Measurements from ENCODE around the gene ZNF281. TPM values are rescaled to one million over a fixed set of nuclear protein-coding genes. Genes with fewer than 3 reads are reported as not detected.
A peak's percentile ranks its signal among the peaks of the same experiment; 100 is the strongest.
"Not testable (repeated sequence)": the region's sequence is repeated elsewhere in the genome, so short reads cannot be mapped to it uniquely, and the experiment has no call there.

ZNF281 gene
- total and polyA plus RNA-seq, 9 donors: 8.8 to 16.7 (median 12.6) TPM

GRCh38 chr1:200443860-200444259, 34.0 kb upstream of the ZNF281 start:
- no peaks in the 10 kb centered on the region for H3K4me1 ChIP-seq (ENCODE audit: control insufficient read depth, insufficient read depth, low read length)
- no peaks in the 10 kb centered on the region for H3K36me3 ChIP-seq (ENCODE audit: control insufficient read depth, insufficient read depth, low read length)
- H3K27ac ChIP-seq (ENCODE audit: low read length): no peak overlapping the region
- H3K9me3 ChIP-seq (replicated peaks; ENCODE audit: control insufficient read depth, low read depth, low read length): no peaks in the 10 kb centered on the region
- no peaks in the 10 kb centered on the region for H3K27me3 ChIP-seq (ENCODE audit: control insufficient read depth, insufficient read depth, low read length)
- H3K4me3 ChIP-seq (ENCODE audit: low read length): no peak overlapping the region
- WGBS (ENCODE audit: insufficient coverage): no CpG with 5 or more reads among the region's 2 CpGs
- no peak for DNase-seq

GRCh38 chr1:200442537-200443156, 32.8 kb upstream of the ZNF281 start:
- no peaks in the 10 kb centered on the region for H3K27me3 ChIP-seq (ENCODE audit: control insufficient read depth, insufficient read depth, low read length)
- no peak overlapping the region for H3K4me3 ChIP-seq (ENCODE audit: low read length)
- H3K36me3 ChIP-seq (ENCODE audit: control insufficient read depth, insufficient read depth, low read length): no peaks in the 10 kb centered on the region
- no peak overlapping the region for H3K27ac ChIP-seq (ENCODE audit: low read length)
- DNase-seq: no peak
- no peaks in the 10 kb centered on the region for H3K4me1 ChIP-seq (ENCODE audit: control insufficient read depth, insufficient read depth, low read length)
- no CpG with 5 or more reads among the region's 3 CpGs for WGBS (ENCODE audit: insufficient coverage)
- H3K9me3 ChIP-seq (replicated peaks; ENCODE audit: control insufficient read depth, low read depth, low read length): no peaks in the 10 kb centered on the region

GRCh38 chr1:200442023-200442422, 32.2 kb upstream of the ZNF281 start:
- Histone ChIP-seq H3K36me3 (ENCODE audit: control insufficient read depth, insufficient read depth, low read length) (no peaks in the 10 kb centered on the region), H3K4me3 (ENCODE audit: low read length) (no peak overlapping the region), H3K9me3 (replicated peaks; ENCODE audit: control insufficient read depth, low read depth, low read length) (no peaks in the 10 kb centered on the region), H3K4me1 (ENCODE audit: control insufficient read depth, insufficient read depth, low read length) (no peaks in the 10 kb centered on the region), H3K27ac (ENCODE audit: low read length) (no peak overlapping the region), H3K27me3 (ENCODE audit: control insufficient read depth, insufficient read depth, low read length) (no peaks in the 10 kb centered on the region)
- 100% methylated on average over 1 of the region's 2 CpGs for WGBS (ENCODE audit: insufficient coverage)
- DNase-seq: no peak

GRCh38 chr1:200438911-200439310, 29.1 kb upstream of the ZNF281 start:
- Histone ChIP-seq H3K36me3 (ENCODE audit: control insufficient read depth, insufficient read depth, low read length) (no peaks in the 10 kb centered on the region), H3K27me3 (ENCODE audit: control insufficient read depth, insufficient read depth, low read length) (no peaks in the 10 kb centered on the region), H3K4me3 (ENCODE audit: low read length) (no peak overlapping the region), H3K4me1 (ENCODE audit: control insufficient read depth, insufficient read depth, low read length) (no peaks in the 10 kb centered on the region), H3K9me3 (replicated peaks; ENCODE audit: control insufficient read depth, low read depth, low read length) (no peaks in the 10 kb centered on the region), H3K27ac (ENCODE audit: low read length) (no peak overlapping the region)
- DNase-seq: no peak
- WGBS (ENCODE audit: insufficient coverage): 57% methylated on average over 1 of the region's 1 CpG

- 96% methylated on average over 4 of the region's 7 CpGs for WGBS (ENCODE audit: insufficient coverage)
- not testable (repeated sequence) for H3K4me3 ChIP-seq (ENCODE audit: low read length); H3K36me3 ChIP-seq (ENCODE audit: control insufficient read depth, insufficient read depth, low read length); DNase-seq; H3K27me3 ChIP-seq (ENCODE audit: control insufficient read depth, insufficient read depth, low read length); H3K27ac ChIP-seq (ENCODE audit: low read length); H3K4me1 ChIP-seq (ENCODE audit: control insufficient read depth, insufficient read depth, low read length); H3K9me3 ChIP-seq (replicated peaks; ENCODE audit: control insufficient read depth, low read depth, low read length)
Measured at GRCh38 chr1:200438413-200438812, 28.6 kb upstream of the ZNF281 start.

GRCh38 chr1:200437556-200438203, 27.8 kb upstream of the ZNF281 start:
- no peaks in the 10 kb centered on the region for H3K9me3 ChIP-seq (replicated peaks; ENCODE audit: control insufficient read depth, low read depth, low read length)
- peak; percentile 7 for DNase-seq
- no peaks in the 10 kb centered on the region for H3K4me1 ChIP-seq (ENCODE audit: control insufficient read depth, insufficient read depth, low read length)
- H3K27me3 ChIP-seq (ENCODE audit: control insufficient read depth, insufficient read depth, low read length): no peaks in the 10 kb centered on the region
- no peaks in the 10 kb centered on the region for H3K36me3 ChIP-seq (ENCODE audit: control insufficient read depth, insufficient read depth, low read length)
- 75% methylated on average over 1 of the region's 5 CpGs for WGBS (ENCODE audit: insufficient coverage)
- H3K4me3 ChIP-seq (ENCODE audit: low read length): no peak overlapping the region
- no peak overlapping the region for H3K27ac ChIP-seq (ENCODE audit: low read length)

- Histone ChIP-seq H3K4me3 (ENCODE audit: low read length) (no peak overlapping the region), H3K27ac (ENCODE audit: low read length) (no peak overlapping the region), H3K27me3 (ENCODE audit: control insufficient read depth, insufficient read depth, low read length) (no peaks in the 10 kb centered on the region), H3K36me3 (ENCODE audit: control insufficient read depth, insufficient read depth, low read length) (no peaks in the 10 kb centered on the region), H3K4me1 (ENCODE audit: control insufficient read depth, insufficient read depth, low read length) (no peaks in the 10 kb centered on the region), H3K9me3 (replicated peaks; ENCODE audit: control insufficient read depth, low read depth, low read length) (no peaks in the 10 kb centered on the region)
- no peak for DNase-seq
Measured at GRCh38 chr1:200437088-200437487, 27.3 kb upstream of the ZNF281 start.

GRCh38 chr1:200436436-200436835, 26.6 kb upstream of the ZNF281 start:
- Histone ChIP-seq H3K36me3 (ENCODE audit: control insufficient read depth, insufficient read depth, low read length) (no peaks in the 10 kb centered on the region), H3K4me1 (ENCODE audit: control insufficient read depth, insufficient read depth, low read length) (no peaks in the 10 kb centered on the region), H3K4me3 (ENCODE audit: low read length) (no peak overlapping the region), H3K9me3 (replicated peaks; ENCODE audit: control insufficient read depth, low read depth, low read length) (no peaks in the 10 kb centered on the region), H3K27ac (ENCODE audit: low read length) (no peak overlapping the region), H3K27me3 (ENCODE audit: control insufficient read depth, insufficient read depth, low read length) (no peaks in the 10 kb centered on the region)
- no peak for DNase-seq

- WGBS (ENCODE audit: insufficient coverage): 80% methylated on average over 2 of the region's 8 CpGs
- no peaks in the 10 kb centered on the region for H3K27me3 ChIP-seq (ENCODE audit: control insufficient read depth, insufficient read depth, low read length)
Measured at GRCh38 chr1:200435200-200435780, 25.5 kb upstream of the ZNF281 start.

GRCh38 chr1:200433586-200433985, 23.8 kb upstream of the ZNF281 start:
- Histone ChIP-seq H3K4me3 (ENCODE audit: low read length) (no peak overlapping the region), H3K27ac (ENCODE audit: low read length) (no peak overlapping the region), H3K9me3 (replicated peaks; ENCODE audit: control insufficient read depth, low read depth, low read length) (no peaks in the 10 kb centered on the region), H3K27me3 (ENCODE audit: control insufficient read depth, insufficient read depth, low read length) (no peaks in the 10 kb centered on the region), H3K36me3 (ENCODE audit: control insufficient read depth, insufficient read depth, low read length) (no peaks in the 10 kb centered on the region), H3K4me1 (ENCODE audit: control insufficient read depth, insufficient read depth, low read length) (no peaks in the 10 kb centered on the region)
- no peak for DNase-seq
- WGBS (ENCODE audit: insufficient coverage): no CpG with 5 or more reads among the region's 1 CpG

More at GRCh38 chr1:200435200-200435780, 25.5 kb upstream of the ZNF281 start:
- peak; percentile 22 for DNase-seq
- H3K36me3 ChIP-seq (ENCODE audit: control insufficient read depth, insufficient read depth, low read length): no peaks in the 10 kb centered on the region
- H3K27ac ChIP-seq (ENCODE audit: low read length): no peak overlapping the region
- no peaks in the 10 kb centered on the region for H3K4me1 ChIP-seq (ENCODE audit: control insufficient read depth, insufficient read depth, low read length)
- H3K9me3 ChIP-seq (replicated peaks; ENCODE audit: control insufficient read depth, low read depth, low read length): no peaks in the 10 kb centered on the region
- H3K4me3 ChIP-seq (ENCODE audit: low read length): no peak overlapping the region
